HL-60 (cell line): ENCODE measurements around the gene MRPL37.

Source experiments
- CTCF ChIP-seq: IDR thresholded peaks from one replicate; pipeline ENCODE4 v1.5.1; 2011; ENCODE audit warnings: low read length, control low read depth, inconsistent platforms; ENCODE audit not compliant: insufficient read depth
- POLR2AphosphoS5 ChIP-seq: IDR thresholded peaks from 2 replicates; pipeline ENCODE4 v1.6.1; 2012; ENCODE audit warnings: low read depth
- REST ChIP-seq: IDR thresholded peaks from 2 replicates; pipeline ENCODE4 v1.6.1; 2012; ENCODE audit warnings: low read depth; ENCODE audit not compliant: insufficient replicate concordance

- TF ChIP-seq CTCF = no peak
- TF ChIP-seq POLR2AphosphoS5 = no peak
- TF ChIP-seq REST = no peak
Measured at GRCh38 chr1:54257346-54257620, 57.3 kb downstream of the MRPL37 start.
